Left lung (tissue), 10 donors: ENCODE measurements around the gene TGFBRAP1. TPM values are rescaled to one million over a fixed set of nuclear protein-coding genes. Genes with fewer than 3 reads are reported as not detected.
A peak's percentile ranks its signal among the peaks of the same experiment; 100 is the strongest.

ENCODE experiments used
- ATAC-seq: fragments of 200-7000 bp; cut with Tn5 transposase; one replicate; pipeline ENCODE4 v1.9.1; 2020; ENCODE audit warnings: moderate library complexity
- DNase-seq, 4 donors: peaks; one replicate each; pipeline ENCODE4 v3.0.0-alpha.2; 2013 to 2020
- H3K27ac ChIP-seq, 2 donors: fragments of 200-600 bp; sonication (generic) in 1 of 2; one replicate each; pipeline versions ENCODE4 v1.5.0 to v1.8.0; 2020 to 2021
- H3K27me3 ChIP-seq, 2 donors: fragments of 200-600 bp; sonication (generic) in 1 of 2; one replicate each; pipeline versions ENCODE4 v1.5.0 to v1.8.0; 2020 to 2021
- H3K36me3 ChIP-seq, 2 donors: fragments of 200-600 bp; sonication (generic) in 1 of 2; one replicate each; pipeline versions ENCODE4 v1.5.0 to v1.8.0; 2020 to 2021
- H3K4me1 ChIP-seq, 2 donors: fragments of 200-600 bp; one replicate each; pipeline ENCODE4 v1.8.0; 2021
- H3K4me3 ChIP-seq, 2 donors: fragments of 200-600 bp; sonication (generic) in 1 of 2; one replicate each; pipeline versions ENCODE4 v1.5.0 to v1.8.0; 2020 to 2021; ENCODE audit warnings: mild to moderate bottlenecking in 1 of 2
- H3K9me3 ChIP-seq, 2 donors: fragments of 200-600 bp; sonication (generic) in 1 of 2; one replicate each; pipeline versions ENCODE4 v1.5.0 to v1.8.0; 2020 to 2021
- CTCF ChIP-seq, 2 donors: fragments of 200-600 bp; sonication (generic) in 1 of 2; IDR thresholded peaks; one replicate each; pipeline versions ENCODE4 v1.5.0 to v1.8.0; 2021; ENCODE audit warnings: antibody characterized with exemption in 2 of 2
- intact Hi-C, 2 donors: fragments of 100-400 bp; cut with DNase I; formaldehyde crosslinking; loops; one replicate each; pipeline versions ENCODE4 v1.11.2 to v1.14.2; 2022
- polyA plus RNA-seq, 6 donors: library from polyadenylated mRNA; unstranded; fragments of 120-200 nt; gene quantifications; one replicate each; pipeline ENCODE4 v1.2.1, GENCODE V29; 2013; ENCODE audit not compliant: insufficient read length in 6 of 6
- total RNA-seq, 2 donors: library from RNA; stranded (reverse); fragmentation: NEBNext Ultra II Directional; extraction: Animal tissue kit (Norgen Biotek cat#: 25700); gene quantifications; one replicate each; pipeline ENCODE4 v1.2.1, GENCODE V29; 2021
- donor health status: DM: no; HTN: yes; CAD: no.
- donor health status: DM: no; HTN: no; CAD: no.

The TGFBRAP1 gene
- total and polyA plus RNA-seq, 8 donors: 14.2 to 23.3 (median 15.4) TPM

DNA sequence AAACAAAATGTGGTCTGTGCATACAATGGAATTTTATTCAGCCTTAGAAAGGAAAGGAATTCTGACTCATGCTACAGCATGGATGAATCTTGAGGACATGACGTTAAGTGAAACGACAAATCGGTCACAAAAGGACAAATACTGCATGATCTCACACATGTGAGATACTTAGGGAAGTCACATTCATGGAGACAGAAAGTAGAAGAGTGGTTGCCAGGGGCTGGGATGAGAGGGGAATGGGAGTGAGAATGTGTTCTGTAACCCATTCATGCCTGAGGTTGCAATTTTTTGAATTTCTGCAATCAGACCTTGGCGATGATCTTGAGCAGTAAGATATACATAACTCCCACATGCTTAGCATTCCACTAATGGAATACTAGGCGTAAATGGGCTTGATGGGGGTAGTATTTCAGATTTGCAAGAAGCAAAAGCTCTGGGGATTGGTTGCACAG, 47.3 kb upstream of the TGFBRAP1 start:
- H3K9me3 ChIP-seq: no peaks in the 10 kb centered on the region
- H3K27me3 ChIP-seq: peaks cover 0 to 9% of the 10 kb centered on the region in 2 donors
- H3K4me1 ChIP-seq: peaks cover 7 to 14% of the 10 kb centered on the region in 2 donors
- H3K4me3 ChIP-seq: no peak overlapping the region
- intact Hi-C loops: no loop called here
- ATAC-seq (no peak), DNase-seq (no peak)
- H3K36me3 ChIP-seq: no peaks in the 10 kb centered on the region
- no peak for TF ChIP-seq CTCF (IDR thresholded peaks at IDR 0.05)
- H3K27ac ChIP-seq: no peak overlapping the region

DNA sequence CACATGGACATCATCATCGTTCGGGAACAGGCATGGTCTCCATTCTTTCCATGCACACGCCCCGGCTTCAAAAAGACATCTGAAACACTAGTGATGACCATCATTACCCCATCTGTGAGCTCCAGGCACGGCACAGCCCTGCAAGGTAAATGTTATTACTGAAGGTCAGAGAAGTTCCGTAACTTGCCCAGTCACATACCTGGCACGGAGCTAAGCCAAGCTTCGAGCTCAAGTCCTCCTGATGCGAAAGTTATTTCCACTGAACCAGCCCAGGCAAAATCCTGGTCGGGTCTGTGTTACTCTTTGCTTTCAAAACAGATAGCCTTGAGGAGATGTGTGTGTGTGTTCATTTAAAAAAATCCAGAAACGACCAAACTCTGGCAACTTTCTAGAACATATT, 46.5 kb upstream of the TGFBRAP1 start:
- Histone ChIP-seq H3K27me3 (peaks cover 0 to 9% of the 10 kb centered on the region in 2 donors), H3K4me3 (no peak overlapping the region), H3K9me3 (no peaks in the 10 kb centered on the region), H3K4me1 (peaks cover 7 to 14% of the 10 kb centered on the region in 2 donors), H3K36me3 (no peaks in the 10 kb centered on the region), H3K27ac (no peak overlapping the region)
- intact Hi-C loops: no loop called here
- TF ChIP-seq CTCF (IDR thresholded peaks at IDR 0.05): no peak
- DNase-seq: no peak
- no peak for ATAC-seq

GRCh38 chr2:105375001-105375561, 45.5 kb upstream of the TGFBRAP1 start:
- intact Hi-C loops: no loop called here
- Histone ChIP-seq H3K27ac (peak overlapping the region in 1 of 2 donors; percentile 26), H3K4me3 (no peak overlapping the region), H3K36me3 (no peaks in the 10 kb centered on the region), H3K27me3 (peaks cover 0 to 9% of the 10 kb centered on the region in 2 donors), H3K4me1 (peaks cover 7 to 10% of the 10 kb centered on the region in 2 donors), H3K9me3 (no peaks in the 10 kb centered on the region)
- DNase-seq (no peak), ATAC-seq (no peak)
- TF ChIP-seq CTCF (IDR thresholded peaks at IDR 0.05): no peak

GRCh38 chr2:105373895-105374401, 44.4 kb upstream of the TGFBRAP1 start:
- no peak for ATAC-seq
- peaks cover 7 to 10% of the 10 kb centered on the region in 2 donors for H3K4me1 ChIP-seq

More at GRCh38 chr2:105373895-105374401, 44.4 kb upstream of the TGFBRAP1 start:
- intact Hi-C loops: no loop called here
- TF ChIP-seq CTCF (IDR thresholded peaks at IDR 0.05): no peak
- H3K36me3 ChIP-seq: no peaks in the 10 kb centered on the region
- peaks cover 0 to 9% of the 10 kb centered on the region in 2 donors for H3K27me3 ChIP-seq
- H3K27ac ChIP-seq: no peak overlapping the region
- H3K4me3 ChIP-seq: no peak overlapping the region
- no peaks in the 10 kb centered on the region for H3K9me3 ChIP-seq
- DNase-seq: no peak
